Suprapubic skin (tissue), 4 donors: ENCODE data around the gene RBM33. TPM values are rescaled to one million over a fixed set of nuclear protein-coding genes. Genes with fewer than 3 reads are reported as not detected.

ENCODE experiments used
- DNase-seq, 2 donors: peaks; one replicate each; pipeline ENCODE4 v3.0.0-alpha.2; 2019; ENCODE audit warnings: low spot score in 2 of 2
- H3K27ac ChIP-seq: fragments of 200-600 bp; sonication (generic); one replicate; pipeline ENCODE4 v1.5.1; 2019
- H3K27me3 ChIP-seq: fragments of 200-600 bp; sonication (generic); one replicate; pipeline ENCODE4 v1.5.1; 2019
- H3K36me3 ChIP-seq: fragments of 200-600 bp; sonication (generic); one replicate; pipeline ENCODE4 v1.5.1; 2019
- H3K4me1 ChIP-seq: fragments of 200-600 bp; sonication (generic); one replicate; pipeline ENCODE4 v1.5.1; 2019
- H3K4me3 ChIP-seq: fragments of 200-600 bp; sonication (generic); one replicate; pipeline ENCODE4 v1.5.1; 2019; ENCODE audit warnings: mild to moderate bottlenecking
- H3K9me3 ChIP-seq: fragments of 200-600 bp; sonication (generic); one replicate; pipeline ENCODE4 v1.5.1; 2019
- CTCF ChIP-seq, 2 donors: fragments of 200-600 bp in 1 of 2; fragments of 450-650 bp in 1 of 2; sonication (generic) in 1 of 2; IDR thresholded peaks; one replicate each; pipeline ENCODE4 v1.5.1; 2016 to 2019; ENCODE audit warnings: antibody characterized with exemption in 2 of 2, mild to moderate bottlenecking in 1 of 2, moderate library complexity in 1 of 2
- EP300 ChIP-seq: sonication (generic); formaldehyde crosslinking; IDR thresholded peaks from one replicate; pipeline ENCODE4 v1.6.1; 2017; ENCODE audit warnings: antibody characterized with exemption
- POLR2A ChIP-seq, 2 donors: fragments of 450-650 bp; IDR thresholded peaks; one replicate each; pipeline ENCODE4 v1.6.1; 2017; ENCODE audit warnings: antibody characterized with exemption in 2 of 2, mild to moderate bottlenecking in 2 of 2, moderate library complexity in 2 of 2
- POLR2AphosphoS5 ChIP-seq, 3 donors: sonication (generic); formaldehyde crosslinking; IDR thresholded peaks; one replicate each; pipeline ENCODE4 v1.6.1; 2017; ENCODE audit warnings: antibody characterized with exemption in 3 of 3
- WGBS: methylation state at CpG from one replicate; pipeline ENCODE4 v1.1.5; 2018; 5-methylcytosine and 5-hydroxymethylcytosine counted together
- total RNA-seq, 4 donors: library from RNA; depleted of rRNA; stranded (reverse); fragments of >200 nt; gene quantifications; one replicate each; pipeline ENCODE4 v1.1.0, GENCODE V29; 2016

Gene RBM33
- total RNA-seq, 4 donors from 2014 or later: 37.4 to 121 (median 58.2) TPM

GRCh38 chr7:155774947-155775346 lies 130.5 kb downstream of the RBM33 start:
- no peak overlapping the region for H3K27ac ChIP-seq
- no peak overlapping the region for H3K4me3 ChIP-seq
- no peaks in the 10 kb centered on the region for H3K27me3 ChIP-seq
- H3K4me1 ChIP-seq: peaks cover 3% of the 10 kb centered on the region
- WGBS: 90% methylated on average over 14 of the region's 14 CpGs
- no peak for TF ChIP-seq CTCF (IDR thresholded peaks at IDR 0.05)
- no peak for TF ChIP-seq EP300
- no peak for TF ChIP-seq POLR2AphosphoS5 (IDR thresholded peaks at IDR 0.05)
- no peak for TF ChIP-seq POLR2A (IDR thresholded peaks at IDR 0.05)
- H3K36me3 ChIP-seq: peaks cover 73% of the 10 kb centered on the region
- no peaks in the 10 kb centered on the region for H3K9me3 ChIP-seq
- DNase-seq: no peak

- TF ChIP-seq CTCF (IDR thresholded peaks at IDR 0.05) (no peak), POLR2AphosphoS5 (IDR thresholded peaks at IDR 0.05) (no peak), EP300 (no peak), POLR2A (IDR thresholded peaks at IDR 0.05) (no peak)
- no peaks in the 10 kb centered on the region for H3K4me1 ChIP-seq
- 90% methylated on average over 7 of the region's 7 CpGs for WGBS
- H3K4me3 ChIP-seq: no peak overlapping the region
- no peak overlapping the region for H3K27ac ChIP-seq
- H3K27me3 ChIP-seq: no peaks in the 10 kb centered on the region
- H3K9me3 ChIP-seq: no peaks in the 10 kb centered on the region
- peaks cover 76% of the 10 kb centered on the region for H3K36me3 ChIP-seq
- DNase-seq: no peak
Measured at GRCh38 chr7:155775691-155776090, 131.2 kb downstream of the RBM33 start.

GRCh38 chr7:155776606-155777005 lies 132.1 kb downstream of the RBM33 start:
- Histone ChIP-seq H3K4me1 (no peaks in the 10 kb centered on the region), H3K27ac (no peak overlapping the region), H3K27me3 (no peaks in the 10 kb centered on the region), H3K4me3 (no peak overlapping the region), H3K9me3 (no peaks in the 10 kb centered on the region), H3K36me3 (peaks cover 76% of the 10 kb centered on the region)
- WGBS: 90% methylated on average over 8 of the region's 8 CpGs
- DNase-seq: no peak
- TF ChIP-seq EP300: no peak
- TF ChIP-seq POLR2AphosphoS5 (IDR thresholded peaks at IDR 0.05): no peak
- no peak for TF ChIP-seq POLR2A (IDR thresholded peaks at IDR 0.05)
- no peak for TF ChIP-seq CTCF (IDR thresholded peaks at IDR 0.05)

- H3K27ac ChIP-seq: no peak overlapping the region
- DNase-seq: no peak
- 88% methylated on average over 6 of the region's 6 CpGs for WGBS
- no peak overlapping the region for H3K4me3 ChIP-seq
- TF ChIP-seq POLR2AphosphoS5 (IDR thresholded peaks at IDR 0.05) (no peak), POLR2A (IDR thresholded peaks at IDR 0.05) (no peak), CTCF (IDR thresholded peaks at IDR 0.05) (no peak), EP300 (no peak)
- no peaks in the 10 kb centered on the region for H3K27me3 ChIP-seq
- no peaks in the 10 kb centered on the region for H3K9me3 ChIP-seq
- peaks cover 73% of the 10 kb centered on the region for H3K36me3 ChIP-seq
- H3K4me1 ChIP-seq: no peaks in the 10 kb centered on the region
Measured at GRCh38 chr7:155778349-155778748, 133.9 kb downstream of the RBM33 start.

GRCh38 chr7:155780884-155781283 lies 136.4 kb downstream of the RBM33 start:
- H3K4me1 ChIP-seq: no peaks in the 10 kb centered on the region
- H3K9me3 ChIP-seq: no peaks in the 10 kb centered on the region
- H3K36me3 ChIP-seq: peaks cover 57% of the 10 kb centered on the region
- no peaks in the 10 kb centered on the region for H3K27me3 ChIP-seq
- DNase-seq: no peak
- TF ChIP-seq POLR2A (IDR thresholded peaks at IDR 0.05) (no peak), EP300 (no peak), POLR2AphosphoS5 (IDR thresholded peaks at IDR 0.05) (no peak), CTCF (IDR thresholded peaks at IDR 0.05) (no peak)
- WGBS: 93% methylated on average over 24 of the region's 24 CpGs
- H3K27ac ChIP-seq: no peak overlapping the region
- no peak overlapping the region for H3K4me3 ChIP-seq
